Adrenal gland (tissue), 5 donors: ENCODE results near the gene HDGF.

Experiments
- CTCF ChIP-seq, 6 experiments: fragments of 450-650 bp in 4 of 6; fragments of 200-600 bp in 2 of 6; sonication (generic) in 1 of 6; IDR thresholded peaks; 1 replicate in 5 of 6; 2 replicates in 1 of 6; pipeline versions ENCODE4 v1.5.1 to v1.8.0; 2016 to 2021; ENCODE audit warnings: antibody characterized with exemption in 6 of 6, mild to moderate bottlenecking in 2 of 6, moderate library complexity in 1 of 6
- POLR2A ChIP-seq, 2 donors: fragments of 450-650 bp; IDR thresholded peaks; one replicate each; pipeline ENCODE4 v1.6.1; 2017; ENCODE audit warnings: antibody characterized with exemption in 2 of 2, mild to moderate bottlenecking in 2 of 2, moderate library complexity in 1 of 2
- donor health status: DM: no; HTN: no; CAD: no.

DNA sequence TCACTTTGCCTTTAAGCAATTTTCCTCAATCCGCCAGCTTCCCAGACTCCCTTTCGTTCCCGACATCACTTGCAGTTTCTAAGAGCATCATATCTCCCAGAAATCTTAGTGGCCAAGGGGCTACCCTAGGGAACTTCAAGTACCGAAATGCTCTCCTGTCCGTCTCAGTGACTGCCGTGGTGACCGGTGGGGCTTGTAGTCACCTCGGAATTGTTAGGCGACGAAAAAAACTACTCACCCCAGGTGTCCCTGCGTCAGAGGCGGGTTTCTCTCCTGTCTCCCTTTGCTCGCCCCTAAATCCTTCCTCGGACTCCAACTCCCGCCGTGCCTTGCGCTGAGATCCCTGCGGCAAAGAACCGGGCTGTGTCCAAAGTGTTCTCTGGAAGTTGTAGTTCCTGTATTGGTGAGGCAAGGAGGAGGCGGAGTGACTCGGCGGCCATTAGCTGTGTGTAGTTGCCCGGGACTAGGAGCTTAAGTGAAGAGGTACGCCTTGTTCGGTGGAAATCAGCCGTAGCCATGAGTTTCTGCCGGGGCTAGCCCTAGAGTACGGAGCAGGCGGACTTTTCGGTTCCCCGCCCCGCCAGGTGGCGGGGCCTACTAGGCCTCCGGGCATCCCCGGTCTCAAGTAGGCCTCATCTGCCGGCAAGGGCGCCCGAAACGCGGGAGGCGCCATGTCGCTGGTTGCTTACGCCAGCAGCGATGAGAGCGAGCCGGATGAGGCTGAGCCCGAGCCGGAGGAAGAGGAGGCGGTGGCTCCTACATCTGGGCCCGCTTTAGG, 15.8 kb upstream of the HDGF start, which contains the start of gene PRCC:
- TF ChIP-seq CTCF (IDR thresholded peaks at IDR 0.05), result peak in 1 of 6 experiments; percentile 2
- TF ChIP-seq POLR2A (IDR thresholded peaks at IDR 0.05), result peak; percentile 63 to 64
